HCT116 (cell line): ENCODE results near the gene CBLB. TPM values are rescaled to one million over a fixed set of nuclear protein-coding genes. Genes with fewer than 3 reads are reported as not detected.

ENCODE experiments used
- ATAC-seq: fragments of 200-7000 bp; cut with Tn5 transposase; 2 replicates; pipeline ENCODE4 v1.9.1; 2020; ENCODE audit warnings: mild to moderate bottlenecking, moderate library complexity
- BruUV-seq: library from RNA; stranded (reverse); fragments of 400-500 nt; replicated peaks from 2 replicates; lab custom pipeline; 2021; lab: Mats Ljungman, UMichigan
- CTCF ChIA-PET: fragments of 300-600 bp; sonication (Branson Sonifier 250); formaldehyde crosslinking; loops from one replicate; lab custom pipeline; 2021; ENCODE audit warnings: antibody characterized with exemption; lab: Charles Lee
- POLR2A ChIA-PET: fragments of 300-600, 350-600 bp; sonication (Branson Sonifier 250); formaldehyde crosslinking; loops from one replicate; lab custom pipeline; 2021; ENCODE audit warnings: antibody characterized with exemption; lab: Charles Lee
- RAD21 ChIA-PET, 2 experiments: fragments of 300-600 bp; sonication (Branson Sonifier 250); formaldehyde crosslinking; loops; one replicate each; lab custom pipeline; 2023; ENCODE audit warnings: low total read pairs in 2 of 2; ENCODE audit not compliant: uncharacterized antibody in 2 of 2, unreplicated experiment in 2 of 2, low non-redundant PET in 1 of 2; lab: Charles Lee
- DNase-seq: peaks from one replicate; pipeline ENCODE4 v3.0.0-alpha.2; 2010; ENCODE audit warnings: low read depth, low spot score
- H2AFZ ChIP-seq: fragments of 200-600 bp; shearing (Covaris generic), sonication (generic); 2 replicates; pipeline ENCODE4 v1.6.1; 2017; ENCODE audit warnings: low read depth, mixed run types, mixed read lengths, antibody characterized with exemption, low read length; ENCODE audit not compliant: poor library complexity, severe bottlenecking
- H3K27ac ChIP-seq: 2 replicates; pipeline ENCODE4 v1.5.1; 2012; ENCODE audit warnings: low read depth, low read length
- H3K27me3 ChIP-seq: fragments of 200-600 bp; sonication (generic); 2 replicates; pipeline ENCODE4 v1.6.1; 2016; ENCODE audit warnings: mixed run types, low read length, mixed read lengths; ENCODE audit not compliant: insufficient read depth
- H3K36me3 ChIP-seq, 2 experiments: fragments of 200-500 bp in 1 of 2; fragments of 200-600 bp in 1 of 2; sonication (Bioruptor generic) in 1 of 2; sonication (generic) in 1 of 2; 2 replicates each; pipeline versions ENCODE4 v1.5.1 to v1.6.1; 2014 to 2016; ENCODE audit warnings: low read length in 2 of 2, inconsistent platforms in 1 of 2, mixed read lengths in 1 of 2, mixed run types in 1 of 2; ENCODE audit not compliant: insufficient read depth in 2 of 2, control insufficient read depth in 1 of 2
- H3K4me1 ChIP-seq, 2 experiments: fragments of 200-600 bp in 1 of 2; sonication (generic) in 1 of 2; 2 replicates each; pipeline versions ENCODE4 v1.5.1 to v1.6.1; 2012 to 2017; ENCODE audit warnings: low read length in 2 of 2, inconsistent platforms in 1 of 2, mild to moderate bottlenecking in 1 of 2, mixed read lengths in 1 of 2, mixed run types in 1 of 2, moderate library complexity in 1 of 2; ENCODE audit not compliant: insufficient read depth in 2 of 2, control insufficient read depth in 1 of 2
- H3K4me2 ChIP-seq: fragments of 200-600 bp; sonication (generic); 2 replicates; pipeline ENCODE4 v1.6.1; 2017; ENCODE audit warnings: mixed run types, low read length, mixed read lengths
- H3K4me3 ChIP-seq, 2 experiments: fragments of 200-600 bp in 1 of 2; sonication (generic) in 1 of 2; replicated peaks in 1 of 2; 2 replicates each; pipeline ENCODE4 v1.5.1; 2011 to 2016; ENCODE audit warnings: low read length in 2 of 2, control low read depth in 1 of 2, low read depth in 1 of 2, mild to moderate bottlenecking in 1 of 2, mixed read lengths in 1 of 2, mixed run types in 1 of 2
- H3K79me2 ChIP-seq: fragments of 200-600 bp; sonication (generic); 2 replicates; pipeline ENCODE4 v1.6.1; 2017; ENCODE audit warnings: mild to moderate bottlenecking, mixed run types, low read length, moderate library complexity, mixed read lengths; ENCODE audit not compliant: insufficient read depth
- H3K9ac ChIP-seq: fragments of 200-600 bp; sonication (generic); 2 replicates; pipeline ENCODE4 v1.6.1; 2016; ENCODE audit warnings: low read length, mixed read lengths
- H3K9me2 ChIP-seq: fragments of 200-600 bp; sonication (generic), shearing (Covaris generic); 2 replicates; pipeline ENCODE4 v1.6.1; 2017; ENCODE audit warnings: mixed run types, mild to moderate bottlenecking, moderate library complexity; ENCODE audit not compliant: insufficient read depth
- H3K9me3 ChIP-seq, 2 experiments: fragments of 200-500 bp in 1 of 2; fragments of 200-600 bp in 1 of 2; sonication (Bioruptor generic) in 1 of 2; sonication (generic) in 1 of 2; 2 replicates each; pipeline ENCODE4 v1.6.1; 2014 to 2017; ENCODE audit warnings: low read length in 2 of 2, mixed read lengths in 2 of 2, inconsistent platforms in 1 of 2, low read depth in 1 of 2, mild to moderate bottlenecking in 1 of 2, mixed run types in 1 of 2, moderate library complexity in 1 of 2; ENCODE audit not compliant: control insufficient read depth in 1 of 2, insufficient read depth in 1 of 2
- H4K20me1 ChIP-seq: fragments of 200-600 bp; sonication (generic), shearing (Covaris generic); 2 replicates; pipeline ENCODE4 v1.6.1; 2017; ENCODE audit warnings: mixed run types, mild to moderate bottlenecking, moderate library complexity; ENCODE audit not compliant: insufficient read depth
- CBX3 ChIP-seq: IDR thresholded peaks from 2 replicates; pipeline ENCODE4 v1.6.1; 2012; ENCODE audit warnings: low read depth
- EGR1 ChIP-seq: IDR thresholded peaks from 2 replicates; pipeline ENCODE4 v1.6.1; 2012; ENCODE audit warnings: low read depth
- ELF1 ChIP-seq: IDR thresholded peaks from 2 replicates; pipeline ENCODE4 v1.6.1; 2012; ENCODE audit warnings: low read depth, borderline replicate concordance
- EZH2 ChIP-seq: fragments of 200-600 bp; sonication (generic); IDR thresholded peaks from 2 replicates; pipeline ENCODE4 v1.6.1; 2017; ENCODE audit warnings: antibody characterized with exemption, mixed run types
- EZH2phosphoT487 ChIP-seq: fragments of 200-600 bp; IDR thresholded peaks from 2 replicates; pipeline ENCODE4 v1.6.1; 2018; ENCODE audit warnings: antibody characterized with exemption, borderline replicate concordance
- FOSL1 ChIP-seq: IDR thresholded peaks from 2 replicates; pipeline ENCODE4 v1.6.1; 2012; ENCODE audit warnings: low read depth
- JUND ChIP-seq: IDR thresholded peaks from 2 replicates; pipeline ENCODE4 v1.6.1; 2012
- TCF7L2 ChIP-seq: IDR thresholded peaks from 2 replicates; pipeline ENCODE4 v1.7.0; 2011; ENCODE audit warnings: borderline replicate concordance, inconsistent platforms; ENCODE audit not compliant: insufficient read depth, insufficient read length; ENCODE audit errors: extremely low read depth
- ZNF274 ChIP-seq: fragments of 200-500 bp; sonication (Bioruptor generic); IDR thresholded peaks from 2 replicates; pipeline ENCODE4 v1.6.1; 2014; ENCODE audit warnings: mild to moderate bottlenecking, low read depth, low read length, inconsistent platforms
- intact Hi-C: fragments of 100-400 bp; cut with micrococcal nuclease; formaldehyde crosslinking; loops from 2 replicates; pipeline ENCODE4 v1.10.0; 2022
- total RNA-seq: library from RNA; stranded (reverse); gene quantifications from one replicate; pipeline ENCODE4 v1.2.1, GENCODE V29; 2021; ENCODE audit not compliant: unreplicated experiment
- TF ChIP-seq, protein P1 (sequence below): IDR thresholded peaks from 2 replicates; pipeline ENCODE4 v1.6.1; 2011; ENCODE audit warnings: mild to moderate bottlenecking, low read length, moderate library complexity; ENCODE audit not compliant: insufficient replicate concordance; ENCODE audit errors: extremely low read depth
- TF ChIP-seq, protein P2 (sequence below), 3 experiments: fragments of 200-600 bp in 1 of 3; sonication (generic) in 1 of 3; IDR thresholded peaks in 2 of 3; conservative IDR thresholded peaks in 1 of 3; 2 replicates each; pipeline ENCODE4 v1.5.1; 2012 to 2017; ENCODE audit warnings: low read depth in 2 of 3, low read length in 2 of 3, antibody characterized with exemption in 1 of 3, borderline replicate concordance in 1 of 3, control low read depth in 1 of 3, mild to moderate bottlenecking in 1 of 3, mixed read lengths in 1 of 3, mixed run types in 1 of 3, moderate library complexity in 1 of 3; ENCODE audit not compliant: insufficient read depth in 1 of 3

Gene CBLB
- total RNA-seq, 1 experiment from 2014 or later, result 10.4 TPM

DNA sequence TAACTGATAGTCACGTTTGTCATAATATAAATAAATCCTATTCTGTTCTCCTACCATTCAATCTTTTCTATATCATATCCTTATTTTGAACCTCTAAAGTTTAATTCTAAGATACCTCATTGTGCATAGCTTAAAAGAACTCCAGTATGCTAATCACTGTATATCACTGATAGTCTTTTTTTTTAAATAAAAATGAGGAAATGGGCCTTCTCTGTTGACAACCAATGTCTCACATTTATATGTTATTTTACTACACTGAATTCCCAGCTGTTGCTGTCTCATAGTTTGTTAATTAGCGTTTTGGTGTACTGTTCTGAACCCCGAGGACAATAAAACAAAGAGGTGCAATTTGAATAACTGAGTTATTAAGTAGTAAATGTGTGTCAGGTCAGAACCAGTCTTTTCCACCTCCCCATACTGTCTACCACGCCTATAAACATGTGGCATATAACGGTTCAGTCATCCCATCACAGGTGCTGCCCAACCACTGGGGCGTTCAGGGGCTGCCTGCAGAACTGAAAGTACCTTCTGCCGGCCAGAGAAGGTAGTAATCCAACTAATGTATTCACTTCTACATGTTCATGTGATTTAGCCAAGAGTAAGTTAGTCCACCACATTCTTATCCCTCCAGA, 14.9 kb downstream of the CBLB start:
- H3K9me2 ChIP-seq, result no peaks in the 10 kb centered on the region
- BruUV-seq, result no TSS peak
- H4K20me1 ChIP-seq, result no peaks in the 10 kb centered on the region
- H3K9me3 ChIP-seq, result no peaks in the 10 kb centered on the region
- no peaks in the 10 kb centered on the region for H3K4me1 ChIP-seq
- H3K27me3 ChIP-seq, result no peaks in the 10 kb centered on the region
- no peak for DNase-seq
- H3K36me3 ChIP-seq, result no peaks in the 10 kb centered on the region
- ChIA-PET CTCF (no interaction called here), RAD21 (no interaction called here), POLR2A (no interaction called here)
- H3K4me2 ChIP-seq, result no peak overlapping the region
- H3K9ac ChIP-seq, result no peak overlapping the region
- H3K79me2 ChIP-seq, result no peaks in the 10 kb centered on the region
- H2AFZ ChIP-seq, result no peak overlapping the region
- intact Hi-C loops, result no loop called here
- H3K4me3 ChIP-seq, result no peak overlapping the region
- no peak for ATAC-seq
- H3K27ac ChIP-seq, result no peak overlapping the region
- TF ChIP-seq, protein P1, sequence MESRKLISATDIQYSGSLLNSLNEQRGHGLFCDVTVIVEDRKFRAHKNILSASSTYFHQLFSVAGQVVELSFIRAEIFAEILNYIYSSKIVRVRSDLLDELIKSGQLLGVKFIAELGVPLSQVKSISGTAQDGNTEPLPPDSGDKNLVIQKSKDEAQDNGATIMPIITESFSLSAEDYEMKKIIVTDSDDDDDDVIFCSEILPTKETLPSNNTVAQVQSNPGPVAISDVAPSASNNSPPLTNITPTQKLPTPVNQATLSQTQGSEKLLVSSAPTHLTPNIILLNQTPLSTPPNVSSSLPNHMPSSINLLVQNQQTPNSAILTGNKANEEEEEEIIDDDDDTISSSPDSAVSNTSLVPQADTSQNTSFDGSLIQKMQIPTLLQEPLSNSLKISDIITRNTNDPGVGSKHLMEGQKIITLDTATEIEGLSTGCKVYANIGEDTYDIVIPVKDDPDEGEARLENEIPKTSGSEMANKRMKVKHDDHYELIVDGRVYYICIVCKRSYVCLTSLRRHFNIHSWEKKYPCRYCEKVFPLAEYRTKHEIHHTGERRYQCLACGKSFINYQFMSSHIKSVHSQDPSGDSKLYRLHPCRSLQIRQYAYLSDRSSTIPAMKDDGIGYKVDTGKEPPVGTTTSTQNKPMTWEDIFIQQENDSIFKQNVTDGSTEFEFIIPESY, result no peak
- no peak for TF ChIP-seq EZH2phosphoT487
- no peak for TF ChIP-seq ZNF274
- no peak for TF ChIP-seq EZH2
- TF ChIP-seq CBX3, result no peak
- no peak for TF ChIP-seq ELF1
- TF ChIP-seq FOSL1, result no peak
- no peak for TF ChIP-seq TCF7L2
- TF ChIP-seq, protein P2, sequence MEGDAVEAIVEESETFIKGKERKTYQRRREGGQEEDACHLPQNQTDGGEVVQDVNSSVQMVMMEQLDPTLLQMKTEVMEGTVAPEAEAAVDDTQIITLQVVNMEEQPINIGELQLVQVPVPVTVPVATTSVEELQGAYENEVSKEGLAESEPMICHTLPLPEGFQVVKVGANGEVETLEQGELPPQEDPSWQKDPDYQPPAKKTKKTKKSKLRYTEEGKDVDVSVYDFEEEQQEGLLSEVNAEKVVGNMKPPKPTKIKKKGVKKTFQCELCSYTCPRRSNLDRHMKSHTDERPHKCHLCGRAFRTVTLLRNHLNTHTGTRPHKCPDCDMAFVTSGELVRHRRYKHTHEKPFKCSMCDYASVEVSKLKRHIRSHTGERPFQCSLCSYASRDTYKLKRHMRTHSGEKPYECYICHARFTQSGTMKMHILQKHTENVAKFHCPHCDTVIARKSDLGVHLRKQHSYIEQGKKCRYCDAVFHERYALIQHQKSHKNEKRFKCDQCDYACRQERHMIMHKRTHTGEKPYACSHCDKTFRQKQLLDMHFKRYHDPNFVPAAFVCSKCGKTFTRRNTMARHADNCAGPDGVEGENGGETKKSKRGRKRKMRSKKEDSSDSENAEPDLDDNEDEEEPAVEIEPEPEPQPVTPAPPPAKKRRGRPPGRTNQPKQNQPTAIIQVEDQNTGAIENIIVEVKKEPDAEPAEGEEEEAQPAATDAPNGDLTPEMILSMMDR (IDR thresholded peaks at IDR 0.05 in 2 of 3, conservative IDR thresholded peaks at IDR 0.05 in 1 of 3; ENCODE audit: borderline replicate concordance in 1 of 3, insufficient read depth in 1 of 3, low read depth in 2 of 3, low read length in 2 of 3), result no peak
- TF ChIP-seq EGR1, result no peak
- no peak for TF ChIP-seq JUND
